SKM-1 (cell line): Measurements from ENCODE around the gene ADAM11.

Source experiments
- DNase-seq: peaks from one replicate; lab custom pipeline; 2025; ENCODE audit not compliant: unreplicated experiment; lab: John Stamatoyannopoulos, UW

Gene ADAM11

DNA sequence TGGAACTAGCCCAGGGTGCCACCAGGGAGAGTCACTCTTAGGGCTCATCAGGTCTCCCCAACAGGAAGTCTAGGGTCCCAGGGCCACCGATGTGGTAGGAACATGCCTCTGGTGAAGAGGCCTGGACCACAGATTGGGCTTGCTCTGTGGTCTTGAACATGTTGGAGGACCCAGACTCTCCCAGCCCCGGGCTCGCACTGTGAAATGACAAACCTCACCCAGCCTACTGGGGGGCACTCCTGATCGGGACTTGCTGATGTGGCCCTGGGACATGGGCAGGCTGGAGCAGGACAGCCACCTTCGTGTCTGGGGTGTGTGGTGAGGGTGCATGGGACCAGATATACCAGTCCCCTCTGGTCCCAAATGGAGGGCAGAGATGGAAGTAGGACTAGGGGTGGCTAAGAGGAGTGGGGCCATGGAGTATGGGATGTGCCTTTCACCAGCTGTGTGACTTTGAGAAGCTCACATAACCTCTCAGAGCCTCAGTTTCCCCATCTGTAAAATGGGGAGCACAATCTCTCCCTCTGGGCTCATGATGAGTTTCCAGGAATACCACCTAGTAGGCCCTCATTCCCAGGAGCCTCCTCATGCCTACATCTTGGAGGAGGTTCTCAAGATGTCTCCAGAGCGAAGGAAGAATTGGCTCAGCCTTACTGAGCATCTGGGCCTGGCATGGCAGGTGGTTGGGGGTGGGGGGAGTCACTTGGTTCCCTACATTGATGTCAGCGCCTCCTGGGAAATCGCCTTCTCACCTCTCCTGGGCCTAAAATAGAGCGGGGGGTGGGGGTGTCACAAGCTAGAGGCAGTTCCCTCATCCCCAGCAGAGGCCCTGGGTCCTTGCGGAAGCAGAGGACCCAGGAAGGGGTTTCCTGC lies 1.5 kb upstream of the ADAM11 start:
- DNase-seq, result no peak

DNA sequence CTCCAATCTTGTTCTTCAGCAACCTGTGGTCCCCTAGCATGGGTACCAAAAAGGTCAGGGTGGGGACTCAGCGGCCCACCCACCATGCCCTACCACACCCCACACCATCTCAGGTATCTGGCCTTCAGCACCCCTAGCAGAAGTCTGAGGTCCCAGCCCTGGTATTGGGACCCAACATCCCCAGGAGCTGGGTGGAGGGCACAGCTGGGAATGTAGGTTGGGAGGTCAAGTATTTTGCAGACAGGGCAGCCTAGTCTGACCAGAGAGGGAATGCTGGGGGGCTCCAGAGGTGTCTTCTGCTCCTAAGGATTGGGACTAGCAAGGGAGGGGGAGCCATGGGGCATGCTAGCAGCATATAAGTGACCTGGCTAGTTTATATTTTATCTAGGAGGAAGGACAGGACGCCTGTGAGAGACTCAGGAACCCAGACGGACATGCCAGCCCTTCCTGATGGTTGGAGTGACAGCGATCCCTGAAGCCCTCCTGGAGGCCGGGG lies 822 bp upstream of the ADAM11 start:
- DNase-seq, result no peak

DNA sequence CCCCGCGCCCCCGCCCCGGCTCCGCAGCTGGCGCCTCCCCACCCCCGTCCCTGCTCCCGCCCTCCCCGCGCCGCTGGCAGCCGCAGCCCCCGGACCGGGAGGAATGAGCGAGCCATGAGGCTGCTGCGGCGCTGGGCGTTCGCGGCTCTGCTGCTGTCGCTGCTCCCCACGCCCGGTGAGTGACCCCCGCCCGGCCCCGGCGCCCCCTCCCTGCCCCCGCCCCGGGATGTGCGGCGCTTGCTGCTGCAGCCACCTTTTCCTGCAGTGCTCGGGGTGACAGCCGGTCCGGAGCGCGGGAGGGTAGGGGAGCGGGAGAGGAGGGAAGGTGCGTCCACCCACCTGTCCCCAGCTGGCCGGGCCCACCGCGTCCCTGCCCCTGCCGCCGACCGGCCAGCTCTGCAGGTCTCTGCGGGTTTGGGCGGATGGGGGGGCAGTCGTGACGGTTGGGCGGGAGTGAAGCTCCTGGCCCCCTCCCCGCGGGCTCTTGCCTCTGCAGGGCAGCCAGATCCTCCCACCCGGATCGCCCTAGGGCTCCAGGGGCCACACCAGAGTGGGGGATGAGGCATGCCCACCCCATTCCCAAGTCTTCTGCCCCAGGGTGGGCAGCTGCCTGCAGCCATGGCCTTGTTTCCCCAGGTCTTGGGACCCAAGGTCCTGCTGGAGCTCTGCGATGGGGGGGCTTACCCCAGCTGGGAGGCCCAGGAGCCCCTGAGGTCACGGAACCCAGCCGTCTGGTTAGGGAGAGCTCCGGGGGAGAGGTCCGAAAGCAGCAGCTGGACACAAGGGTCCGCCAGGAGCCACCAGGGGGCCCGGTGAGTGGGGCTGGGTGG lies 513 bp downstream of the ADAM11 start:
- DNase-seq, result no peak

DNA sequence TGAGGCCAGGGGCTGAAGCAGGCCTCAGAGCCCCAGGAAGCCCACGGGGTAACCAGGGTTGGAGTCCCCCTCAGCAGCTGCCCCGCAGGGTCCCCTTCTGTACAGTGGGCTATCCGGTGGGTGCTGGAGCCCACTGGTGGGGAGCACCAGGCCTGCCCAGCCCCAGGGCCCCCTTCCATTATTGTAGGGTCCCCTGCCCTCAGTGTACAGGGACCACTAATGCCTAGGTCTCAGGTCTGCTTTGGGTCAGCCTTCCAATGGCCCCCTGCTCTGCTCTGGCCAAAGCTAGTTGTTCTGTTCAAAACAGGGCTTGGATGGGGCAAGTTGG lies 1.1 kb downstream of the ADAM11 start:
- no peak for DNase-seq

DNA sequence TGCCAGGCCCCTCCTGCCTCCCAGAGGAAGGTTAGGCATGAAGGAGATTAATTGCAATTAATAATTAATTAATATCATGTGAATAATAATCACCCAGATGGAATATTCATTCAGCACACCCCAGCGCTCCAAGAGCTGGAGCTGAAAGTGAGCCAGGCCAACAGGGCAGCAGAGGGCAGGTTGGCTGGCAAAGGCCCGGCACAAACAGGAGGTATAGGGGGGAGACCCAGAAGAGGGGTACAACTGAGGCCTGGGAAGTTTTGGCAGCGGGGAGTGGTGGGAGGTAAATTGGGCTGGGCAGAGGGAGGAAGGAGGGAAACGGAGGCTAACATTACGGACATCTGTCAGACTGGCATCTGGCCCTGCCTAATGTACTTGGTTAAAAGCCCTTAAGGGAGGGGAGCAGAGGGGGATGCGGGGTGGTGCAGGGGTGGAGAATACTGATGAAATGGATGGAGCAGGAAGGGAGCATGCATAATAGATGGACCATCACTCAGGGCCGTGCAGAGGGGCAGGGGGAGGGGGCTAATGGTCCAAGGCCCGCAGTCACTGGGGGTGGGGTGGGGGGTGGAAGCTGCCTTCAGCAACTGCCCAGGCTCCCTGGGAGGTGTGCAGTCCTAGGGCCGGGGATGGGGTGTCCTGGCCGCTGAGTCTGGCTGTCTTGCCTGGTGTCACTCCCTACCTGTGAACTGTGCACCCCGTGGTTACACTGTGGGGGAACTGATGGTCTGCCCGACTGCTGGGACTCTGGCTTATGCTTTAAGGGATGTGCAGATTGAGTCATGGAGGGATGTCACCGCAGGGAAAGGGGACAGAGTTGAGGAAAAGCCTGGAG lies 1.9 kb downstream of the ADAM11 start:
- no peak for DNase-seq

DNA sequence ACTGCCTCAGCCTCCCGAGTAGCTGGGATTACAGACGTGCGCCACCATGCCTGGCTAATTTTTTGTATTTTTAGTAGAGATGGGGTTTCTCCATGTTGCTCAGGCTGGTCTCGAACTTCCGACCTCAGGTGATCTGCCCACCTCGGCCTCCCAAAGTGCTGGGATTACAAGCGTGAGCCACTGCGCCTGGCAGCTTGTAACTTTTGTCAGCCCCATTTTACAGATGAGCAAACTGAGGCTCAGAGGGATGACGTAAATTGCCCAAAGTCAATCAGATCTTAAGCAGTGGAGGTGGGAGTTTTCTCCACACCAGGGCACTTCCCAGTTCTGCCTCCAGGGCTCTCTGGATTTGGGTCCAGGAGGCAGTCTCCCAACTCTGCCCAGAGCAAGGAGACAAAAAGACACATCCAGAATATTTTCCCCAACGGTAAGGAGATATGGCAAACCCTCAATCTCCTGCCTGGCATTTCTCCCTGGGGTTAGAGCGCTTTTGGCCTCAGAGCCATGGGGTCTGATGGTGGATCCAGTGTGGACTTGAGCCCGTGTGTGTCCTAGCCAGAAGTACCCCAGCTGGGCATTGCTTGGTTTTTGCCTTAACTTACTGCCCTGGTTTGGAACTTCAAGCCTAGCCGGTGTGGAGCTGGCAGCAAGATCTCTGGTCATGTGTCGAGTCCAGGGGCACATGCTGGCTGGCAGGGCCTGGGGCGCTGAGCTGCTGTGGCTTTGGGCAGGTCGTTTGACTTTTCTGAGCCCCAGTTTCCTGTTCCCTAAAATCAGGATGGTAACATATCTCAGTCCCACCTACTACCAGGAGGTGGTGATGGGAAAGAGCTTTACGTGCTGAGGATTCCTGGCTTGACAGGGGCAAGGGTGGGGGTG lies 3.4 kb downstream of the ADAM11 start:
- DNase-seq, result no peak

DNA sequence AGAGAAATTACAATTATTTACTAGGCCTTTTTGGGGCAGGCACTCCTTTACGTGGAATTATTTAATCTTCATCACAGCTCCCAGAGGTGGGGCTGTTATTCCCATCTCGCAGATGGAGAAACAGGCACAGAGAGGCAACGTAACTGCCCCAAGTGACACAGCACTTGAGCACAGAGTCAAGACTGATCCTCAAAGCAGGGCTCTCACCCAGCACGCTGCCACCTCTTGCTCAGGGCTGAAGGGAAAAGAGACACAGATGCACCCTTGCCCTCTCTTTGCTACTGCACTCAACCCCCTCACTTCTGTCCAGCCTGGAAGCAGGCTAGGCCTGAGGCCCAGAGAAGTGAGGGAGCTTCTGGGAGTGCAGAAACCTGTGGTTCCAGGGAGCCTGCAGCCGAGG lies 4.4 kb downstream of the ADAM11 start:
- DNase-seq, result no peak

DNA sequence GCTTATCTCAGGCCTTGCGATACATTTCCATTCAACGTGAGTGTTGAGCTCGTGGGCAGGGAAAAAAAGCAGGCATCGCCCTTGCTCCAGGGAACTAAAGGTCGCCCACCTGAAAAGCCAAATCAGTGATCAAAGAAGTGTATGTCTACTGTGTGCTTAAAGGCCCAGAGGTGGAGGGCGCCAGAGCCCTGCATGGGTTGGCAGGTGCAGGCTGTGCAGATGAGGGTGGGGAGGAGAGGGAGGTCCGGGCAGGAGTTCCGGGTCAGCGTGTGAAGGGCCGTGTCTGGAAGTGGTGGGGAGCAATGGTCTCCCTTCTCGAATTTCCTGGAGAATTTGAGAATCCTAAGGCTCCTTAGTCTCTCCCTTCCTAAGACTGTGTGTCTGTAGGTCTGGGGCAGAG lies 7.2 kb downstream of the ADAM11 start:
- DNase-seq, result no peak

DNA sequence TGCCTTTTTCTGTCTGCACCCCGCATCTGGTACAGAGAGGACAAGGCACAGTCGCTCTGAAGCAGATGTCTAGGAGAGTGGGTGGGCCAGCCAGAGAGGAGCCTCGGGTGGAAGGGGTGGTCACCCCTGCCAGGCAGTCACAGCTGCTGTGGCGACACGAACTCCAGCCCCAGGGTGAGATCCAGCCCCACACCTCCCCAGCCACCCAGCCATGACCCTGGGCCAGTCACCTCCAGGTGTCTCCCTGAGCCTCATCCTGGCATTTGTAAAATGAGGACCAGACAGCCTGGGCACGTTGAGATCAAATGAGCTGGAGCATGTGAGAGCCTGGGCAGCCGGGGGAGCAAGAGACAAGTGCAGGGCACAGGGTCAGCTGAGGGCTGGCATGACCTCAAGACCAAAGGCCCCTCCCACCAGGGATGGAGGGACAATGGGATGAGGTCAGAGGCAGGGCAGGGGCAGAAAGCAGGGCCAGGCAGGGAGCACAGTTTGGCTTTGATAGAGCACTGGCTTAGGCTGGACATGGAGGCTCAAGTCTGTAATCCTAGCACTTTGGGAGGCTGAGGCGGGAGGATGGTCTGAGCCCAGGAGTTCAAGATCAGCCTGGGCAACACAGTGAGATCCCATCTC lies 7.7 kb downstream of the ADAM11 start:
- no peak for DNase-seq

DNA sequence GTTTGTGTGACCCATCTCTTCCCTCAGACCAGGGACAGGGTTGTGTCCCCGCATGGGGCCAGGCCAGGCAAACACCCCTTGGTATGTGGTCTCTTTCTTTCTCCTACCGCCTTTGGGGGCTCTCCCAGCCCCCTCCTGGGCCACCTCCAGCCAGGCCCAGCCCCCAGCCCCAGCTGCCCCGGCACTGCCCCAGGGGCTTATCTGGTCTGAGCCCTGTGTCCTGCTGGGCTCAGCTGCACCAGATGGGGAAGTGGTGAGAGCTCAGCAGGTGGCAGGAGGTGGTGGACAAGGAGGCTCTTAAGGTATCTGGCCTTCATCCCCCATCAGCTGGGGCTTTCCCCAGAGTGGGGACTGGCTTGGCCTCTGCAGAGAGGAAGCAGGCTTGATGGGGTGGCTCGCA lies 8.7 kb downstream of the ADAM11 start:
- no peak for DNase-seq

DNA sequence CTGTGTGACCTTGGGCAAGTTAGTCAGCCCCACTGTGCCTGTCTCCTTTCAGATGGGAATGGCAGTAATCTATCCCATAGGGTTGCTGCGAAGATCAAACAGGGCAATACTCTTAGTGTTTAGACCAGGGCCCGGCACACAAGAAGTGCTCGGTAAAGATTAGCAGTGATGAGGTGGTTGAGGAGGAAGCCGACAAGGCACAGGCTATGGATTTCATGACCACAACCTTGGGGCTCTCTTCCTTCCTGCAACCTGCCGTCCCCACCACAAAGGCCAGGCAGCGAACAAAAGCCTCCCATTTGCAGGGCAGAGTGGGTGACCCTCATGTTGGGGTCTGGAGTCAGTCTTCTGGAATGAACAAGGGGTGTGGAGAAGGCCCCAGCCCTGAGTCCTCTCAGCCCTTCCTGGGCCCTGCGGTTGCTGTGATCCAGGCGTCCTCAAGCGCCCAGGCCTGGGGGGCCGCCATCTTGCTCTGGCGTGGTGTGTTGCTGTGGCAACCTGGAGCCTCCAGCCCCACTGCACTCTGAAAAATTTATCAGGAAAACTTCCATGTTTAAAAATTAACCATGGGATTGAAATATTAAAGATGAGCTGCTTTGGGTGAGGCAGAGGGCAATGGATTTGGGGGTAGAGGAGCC lies 9.8 kb downstream of the ADAM11 start:
- peak; percentile 28 for DNase-seq

DNA sequence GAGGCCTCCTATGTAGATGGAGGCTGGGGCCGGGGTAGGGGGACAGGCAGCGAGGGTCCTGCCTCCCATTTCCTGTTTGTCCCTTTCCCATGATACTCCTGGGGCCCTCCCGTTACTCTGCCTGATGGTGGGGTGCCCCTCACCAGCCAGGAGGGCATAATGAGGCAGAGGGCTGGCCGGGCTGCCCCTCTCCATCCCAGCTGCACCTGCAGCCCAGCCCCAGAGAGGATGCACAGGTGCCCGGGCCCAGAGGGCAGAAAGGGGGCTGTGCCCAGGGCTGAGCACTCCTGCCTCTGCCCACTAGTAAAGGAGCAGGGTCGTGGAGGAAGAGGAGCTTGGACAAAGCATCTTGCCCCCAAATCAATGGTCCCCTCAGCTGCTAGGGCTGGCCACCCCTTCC lies 10.4 kb downstream of the ADAM11 start:
- no peak for DNase-seq

DNA sequence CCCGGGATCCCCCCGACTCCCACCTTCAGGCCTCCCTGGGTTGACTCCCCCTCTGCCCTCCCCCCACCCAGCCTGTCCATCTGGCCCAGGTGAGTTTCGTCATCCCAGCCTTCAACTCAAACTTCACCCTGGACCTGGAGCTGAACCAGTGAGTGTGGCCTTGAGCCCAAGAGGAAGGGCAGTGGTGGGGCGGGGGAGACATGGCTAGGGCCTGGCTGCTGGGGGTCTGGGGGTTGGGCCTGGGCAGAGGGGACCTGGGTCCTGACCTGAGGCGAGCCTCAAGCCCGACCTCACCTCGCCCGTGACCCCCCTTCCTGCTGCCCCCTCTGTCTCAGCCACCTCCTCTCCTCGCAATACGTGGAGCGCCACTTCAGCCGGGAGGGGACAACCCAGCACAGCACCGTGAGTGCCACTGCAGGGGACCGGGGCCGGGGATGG lies 10.9 kb downstream of the ADAM11 start:
- no peak for DNase-seq

DNA sequence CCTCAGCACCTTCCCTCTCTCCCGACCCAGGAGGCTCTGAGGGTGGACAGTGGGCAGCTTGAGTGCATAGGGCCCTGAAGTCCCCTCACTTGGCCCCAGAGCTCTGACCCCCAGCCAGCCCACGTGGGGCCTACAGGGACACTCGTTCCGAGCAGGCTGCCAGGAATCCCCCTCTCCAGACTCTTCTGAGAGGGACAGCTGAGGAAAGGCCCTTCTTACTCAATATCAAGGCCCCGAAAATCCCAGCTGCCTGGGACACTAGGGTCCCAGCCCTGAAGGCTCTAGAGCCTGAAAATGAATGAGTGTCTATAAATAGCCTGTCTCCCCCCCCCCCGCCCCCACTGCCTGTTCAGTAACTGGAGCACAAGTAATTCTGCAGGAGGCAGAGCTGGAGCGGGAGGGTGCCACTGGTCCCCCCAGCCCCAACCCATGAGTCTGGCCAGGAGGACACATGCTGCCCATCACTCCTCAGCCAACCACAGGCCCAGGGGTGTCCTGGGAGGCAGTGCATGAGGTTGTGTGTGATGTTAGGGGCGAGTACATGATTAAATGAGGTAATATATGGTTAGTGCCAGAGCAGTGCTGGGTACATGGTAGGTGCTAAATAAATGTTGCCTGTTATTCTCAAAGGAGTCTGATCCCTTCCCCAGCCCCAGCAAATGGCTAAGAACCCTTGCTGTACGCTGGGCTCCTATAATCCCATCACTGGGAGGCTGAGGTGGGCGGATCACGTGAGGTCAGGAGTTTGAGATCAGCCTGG lies 11.6 kb downstream of the ADAM11 start:
- DNase-seq, result no peak

DNA sequence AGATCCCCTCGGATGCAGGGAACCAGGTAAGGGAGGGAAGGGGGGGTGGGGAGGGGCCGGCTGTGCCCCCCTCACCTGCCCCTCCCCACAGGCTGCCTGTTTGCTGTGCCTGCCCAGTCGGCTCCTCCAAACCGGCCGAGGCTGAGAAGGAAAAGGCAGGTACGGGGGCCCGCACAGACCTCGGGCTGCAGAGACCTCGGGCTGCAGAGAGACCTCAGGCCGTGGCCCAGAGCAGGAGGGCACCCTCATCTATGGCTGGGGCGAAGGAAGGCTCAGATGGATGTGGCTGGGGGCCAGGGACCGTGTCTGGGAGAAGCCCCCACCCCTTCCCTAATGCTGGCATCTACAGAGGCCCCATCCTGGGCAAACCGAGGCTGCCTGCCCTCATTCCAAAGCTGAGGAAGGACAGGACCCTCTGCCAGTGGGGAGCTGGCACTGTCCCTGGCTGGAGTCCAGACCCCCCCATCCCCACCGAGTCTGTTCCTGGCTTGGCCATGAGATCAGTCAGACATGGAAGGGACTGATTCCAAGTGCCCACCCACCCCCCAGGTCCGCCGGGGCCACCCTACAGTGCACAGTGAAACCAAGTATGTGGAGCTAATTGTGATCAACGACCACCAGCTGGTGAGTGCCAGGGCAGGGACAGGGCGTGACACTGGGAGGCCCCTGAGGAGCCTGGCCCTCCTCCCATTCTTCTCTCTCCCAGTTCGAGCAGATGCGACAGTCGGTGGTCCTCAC lies 13.7 kb downstream of the ADAM11 start:
- no peak for DNase-seq

DNA sequence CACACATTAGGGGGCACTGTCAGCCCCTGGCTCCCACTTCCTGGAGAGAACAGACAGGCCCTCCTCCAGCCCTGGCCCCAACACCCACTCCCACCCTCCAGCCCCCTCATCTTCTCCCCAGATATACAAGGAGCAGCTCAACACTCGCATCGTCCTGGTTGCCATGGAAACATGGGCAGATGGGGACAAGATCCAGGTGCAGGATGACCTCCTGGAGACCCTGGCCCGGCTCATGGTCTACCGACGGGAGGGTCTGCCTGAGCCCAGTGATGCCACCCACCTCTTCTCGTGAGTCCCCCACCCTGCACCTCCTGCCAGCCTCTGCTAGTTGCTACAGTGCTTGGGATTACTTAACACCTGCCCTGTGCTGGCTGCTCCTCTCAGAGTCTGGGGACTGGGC lies 14.4 kb downstream of the ADAM11 start:
- no peak for DNase-seq

DNA sequence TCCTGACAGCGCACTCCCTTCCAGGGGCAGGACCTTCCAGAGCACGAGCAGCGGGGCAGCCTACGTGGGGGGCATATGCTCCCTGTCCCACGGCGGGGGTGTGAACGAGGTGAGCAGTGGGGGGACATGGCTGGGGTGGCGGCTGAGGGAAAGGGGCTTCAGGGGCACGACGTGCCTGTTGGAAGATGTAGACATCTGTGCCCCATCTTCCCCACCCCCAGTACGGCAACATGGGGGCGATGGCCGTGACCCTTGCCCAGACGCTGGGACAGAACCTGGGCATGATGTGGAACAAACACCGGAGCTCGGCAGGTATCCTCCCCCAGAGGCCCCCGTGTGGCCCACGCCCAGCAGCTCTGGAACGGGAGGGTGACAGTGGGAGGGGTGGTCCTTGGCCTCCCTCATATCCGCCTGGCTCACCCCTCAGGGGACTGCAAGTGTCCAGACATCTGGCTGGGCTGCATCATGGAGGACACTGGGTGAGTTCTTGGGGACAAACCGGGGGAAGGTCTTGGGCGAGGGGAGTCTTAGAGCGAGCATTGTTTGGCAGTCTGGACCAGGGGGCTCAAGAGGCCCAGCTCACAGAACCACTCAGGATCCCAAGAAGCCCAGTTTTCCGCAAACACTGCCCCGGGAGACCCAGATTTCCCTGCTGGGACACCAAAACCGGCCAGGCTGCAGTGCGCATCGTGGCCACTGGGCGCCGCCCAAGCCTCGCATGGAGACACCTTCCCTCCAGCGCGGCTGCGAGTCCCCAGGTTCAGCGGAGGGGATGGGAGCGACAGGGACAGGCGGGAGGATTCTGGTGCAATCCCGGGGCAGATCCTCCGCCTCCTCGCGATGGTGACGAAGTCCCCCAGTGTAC lies 15.7 kb downstream of the ADAM11 start:
- DNase-seq, result peak; percentile 55
